Gastrocnemius medialis (tissue), 4 donors: ENCODE measurements around the gene FOXL1. TPM values are rescaled to one million over a fixed set of nuclear protein-coding genes. Genes with fewer than 3 reads are reported as not detected.
A peak's percentile ranks its signal among the peaks of the same experiment; 100 is the strongest.

ENCODE experiments used
- ATAC-seq, 2 donors: fragments of 150-250 bp; one replicate each; pipeline ENCODE4 v1.9.1; 2016
- DNase-seq, 2 donors: peaks; one replicate each; pipeline ENCODE4 v3.0.0-alpha.2; 2019
- H3K27ac ChIP-seq, 4 donors: fragments of 200-600 bp; sonication (generic); 1 replicate in 1 of 4; 2 replicates in 3 of 4; pipeline ENCODE4 v1.5.1; 2016 to 2018; ENCODE audit warnings: mild to moderate bottlenecking in 2 of 4, moderate library complexity in 1 of 4
- H3K27me3 ChIP-seq, 3 donors: fragments of 200-600 bp; sonication (generic) in 2 of 3; 1 replicate in 1 of 3; 2 replicates in 2 of 3; pipeline versions ENCODE4 v1.5.1 to v1.6.0; 2016 to 2019; ENCODE audit warnings: mild to moderate bottlenecking in 1 of 3, moderate library complexity in 1 of 3
- H3K36me3 ChIP-seq, 2 donors: fragments of 200-600 bp; sonication (generic) in 1 of 2; one replicate each; pipeline ENCODE4 v1.5.1; 2017 to 2018
- H3K4me1 ChIP-seq, 2 donors: fragments of 200-600 bp; sonication (generic) in 1 of 2; one replicate each; pipeline ENCODE4 v1.5.1; 2016 to 2017; ENCODE audit warnings: mild to moderate bottlenecking in 2 of 2
- H3K4me3 ChIP-seq, 4 donors: fragments of 200-600 bp; sonication (generic) in 3 of 4; 1 replicate in 1 of 4; 2 replicates in 3 of 4; pipeline ENCODE4 v1.5.1; 2016 to 2019; ENCODE audit warnings: mild to moderate bottlenecking in 2 of 4
- H3K9me3 ChIP-seq, 3 donors: fragments of 200-600 bp; sonication (generic) in 2 of 3; 1 replicate in 1 of 3; 2 replicates in 2 of 3; pipeline ENCODE4 v1.5.1; 2016 to 2019
- POLR2A ChIP-seq, 2 donors: fragments of 450-650 bp; IDR thresholded peaks; one replicate each; pipeline ENCODE4 v1.6.1; 2017; ENCODE audit warnings: antibody characterized with exemption in 2 of 2, mild to moderate bottlenecking in 2 of 2, moderate library complexity in 2 of 2
- in situ Hi-C, 4 donors: fragments of 200-750 bp; cut with MboI; loops; one replicate each; pipeline versions ENCODE4 v1.15.0 to v1.8.0; 2017; ENCODE audit warnings: low sequenced_read_pairs in 4 of 4
- intact Hi-C: fragments of 100-400 bp; cut with DNase I; formaldehyde crosslinking; loops from one replicate; pipeline ENCODE4 v1.15.1; 2023; ENCODE audit warnings: low total_unique reads
- total RNA-seq, 4 donors: library from RNA; depleted of rRNA; stranded (reverse); fragments of >200 nt; gene quantifications; one replicate each; pipeline versions ENCODE4 v1.1.0 to v1.2.3, GENCODE V29; 2016
- TF ChIP-seq, protein P1 (sequence below), 5 experiments: fragments of 450-650 bp in 3 of 5; fragments of 200-600 bp in 2 of 5; sonication (generic) in 2 of 5; IDR thresholded peaks in 4 of 5; conservative IDR thresholded peaks in 1 of 5; 1 replicate in 4 of 5; 2 replicates in 1 of 5; pipeline ENCODE4 v1.5.1; 2016 to 2019; ENCODE audit warnings: antibody characterized with exemption in 5 of 5, mild to moderate bottlenecking in 3 of 5, moderate library complexity in 3 of 5

Gene FOXL1
- total RNA-seq: 1 to 10 TPM; 2.0 to 5.9 (median 3.3) TPM

DNA sequence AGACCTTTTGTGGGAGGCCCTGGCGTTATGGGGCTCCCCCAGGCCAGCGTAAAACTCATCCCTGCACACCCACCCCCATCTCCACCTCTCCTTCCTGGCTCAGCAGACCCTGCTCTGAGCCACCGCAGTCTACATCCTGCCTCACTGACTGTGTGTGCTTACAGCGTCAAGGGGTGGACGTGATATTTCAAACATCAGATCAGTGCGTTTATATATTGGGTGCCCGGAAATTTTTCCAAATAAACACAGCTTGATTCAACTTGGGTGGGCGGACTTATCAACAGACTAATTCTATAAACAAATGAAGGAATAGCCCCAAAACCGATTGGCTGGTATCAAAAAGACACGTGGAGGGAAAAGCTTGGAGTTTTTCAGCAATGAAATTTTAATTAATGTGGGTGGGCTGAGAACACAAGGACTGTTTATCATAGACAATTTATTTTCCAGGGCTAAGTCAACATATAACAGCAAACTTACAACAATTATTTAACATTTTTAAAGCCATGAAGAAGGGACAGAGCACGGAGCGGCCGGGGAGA is at the start of gene FOXL1:
FOXL1 (plus strand) TSS at position 489 of the 539 bp plus-strand sequence. CDS start 175 bp downstream, outside the sequence.
- intact Hi-C loops: loop anchor here (5.0 kb wide), 3 partner anchors 84 to 289 kb away; no protein-coding TSS in a partner anchor
- Histone ChIP-seq H3K27ac (peak within 1 kb of the TSS; percentile 68 to 78 (median 72)), H3K9me3 (no peaks in the 10 kb centered on the region), H3K4me3 (peak within 1 kb of the TSS; percentile 32 to 54 (median 40)), H3K4me1 (peaks cover 0 to 4% of the 10 kb centered on the region in 2 donors), H3K27me3 (peaks cover 38 to 42% (median 40%) of the 10 kb centered on the region in 3 donors), H3K36me3 (no peaks in the 10 kb centered on the region)
- no peak for DNase-seq
- in situ Hi-C loops: loop anchor here in 2 of 4 donors (25.0 kb wide), 1 partner anchor 184 kb away; no protein-coding TSS in a partner anchor
- TF ChIP-seq POLR2A (IDR thresholded peaks at IDR 0.05): no peak
- TF ChIP-seq, protein P1, sequence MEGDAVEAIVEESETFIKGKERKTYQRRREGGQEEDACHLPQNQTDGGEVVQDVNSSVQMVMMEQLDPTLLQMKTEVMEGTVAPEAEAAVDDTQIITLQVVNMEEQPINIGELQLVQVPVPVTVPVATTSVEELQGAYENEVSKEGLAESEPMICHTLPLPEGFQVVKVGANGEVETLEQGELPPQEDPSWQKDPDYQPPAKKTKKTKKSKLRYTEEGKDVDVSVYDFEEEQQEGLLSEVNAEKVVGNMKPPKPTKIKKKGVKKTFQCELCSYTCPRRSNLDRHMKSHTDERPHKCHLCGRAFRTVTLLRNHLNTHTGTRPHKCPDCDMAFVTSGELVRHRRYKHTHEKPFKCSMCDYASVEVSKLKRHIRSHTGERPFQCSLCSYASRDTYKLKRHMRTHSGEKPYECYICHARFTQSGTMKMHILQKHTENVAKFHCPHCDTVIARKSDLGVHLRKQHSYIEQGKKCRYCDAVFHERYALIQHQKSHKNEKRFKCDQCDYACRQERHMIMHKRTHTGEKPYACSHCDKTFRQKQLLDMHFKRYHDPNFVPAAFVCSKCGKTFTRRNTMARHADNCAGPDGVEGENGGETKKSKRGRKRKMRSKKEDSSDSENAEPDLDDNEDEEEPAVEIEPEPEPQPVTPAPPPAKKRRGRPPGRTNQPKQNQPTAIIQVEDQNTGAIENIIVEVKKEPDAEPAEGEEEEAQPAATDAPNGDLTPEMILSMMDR (IDR thresholded peaks at IDR 0.05 in 4 of 5, conservative IDR thresholded peaks at IDR 0.05 in 1 of 5): no peak
- ATAC-seq: no peak

DNA sequence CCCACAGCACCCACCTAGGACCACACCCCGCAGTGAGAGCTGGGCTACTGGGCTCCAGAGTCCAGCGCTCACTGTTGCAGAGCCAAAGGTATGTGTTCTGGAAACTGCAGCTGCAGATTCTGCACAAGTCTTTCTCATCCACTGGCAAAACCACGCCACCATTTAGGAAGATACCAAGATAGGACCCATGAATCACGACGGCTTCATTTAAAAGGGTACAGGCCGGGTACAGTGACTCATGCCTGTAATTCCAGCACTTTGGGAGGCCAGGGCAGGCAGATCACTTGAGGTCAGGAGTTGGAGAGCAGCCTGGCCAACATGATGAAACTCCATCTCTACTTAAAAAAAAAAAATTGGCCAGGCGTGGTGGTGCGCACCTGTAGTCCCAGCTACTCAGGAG is 49.2 kb upstream of the FOXL1 start:
- peaks cover 0 to 18% of the 10 kb centered on the region in 2 donors for H3K36me3 ChIP-seq
- peaks cover 0 to 4% (median 0%) of the 10 kb centered on the region in 3 donors for H3K27me3 ChIP-seq
- peaks cover 0 to 13% of the 10 kb centered on the region in 2 donors for H3K4me1 ChIP-seq
- no peak for TF ChIP-seq POLR2A (IDR thresholded peaks at IDR 0.05)
- TF ChIP-seq, protein P1 (IDR thresholded peaks at IDR 0.05 in 4 of 5, conservative IDR thresholded peaks at IDR 0.05 in 1 of 5): no peak
- in situ Hi-C loops (loop anchor here in 2 of 4 donors (10.0 to 25.0 kb wide), 2 partner anchors 454 to 717 kb away; no protein-coding TSS in a partner anchor), intact Hi-C loops (no loop called here)
- no peaks in the 10 kb centered on the region for H3K9me3 ChIP-seq
- ATAC-seq: peak; percentile 93 to 94
- H3K4me3 ChIP-seq: no peak overlapping the region
- peak overlapping the region in 2 of 4 donors; percentile 38 to 54 for H3K27ac ChIP-seq
- DNase-seq: peak; percentile 43 to 76

DNA sequence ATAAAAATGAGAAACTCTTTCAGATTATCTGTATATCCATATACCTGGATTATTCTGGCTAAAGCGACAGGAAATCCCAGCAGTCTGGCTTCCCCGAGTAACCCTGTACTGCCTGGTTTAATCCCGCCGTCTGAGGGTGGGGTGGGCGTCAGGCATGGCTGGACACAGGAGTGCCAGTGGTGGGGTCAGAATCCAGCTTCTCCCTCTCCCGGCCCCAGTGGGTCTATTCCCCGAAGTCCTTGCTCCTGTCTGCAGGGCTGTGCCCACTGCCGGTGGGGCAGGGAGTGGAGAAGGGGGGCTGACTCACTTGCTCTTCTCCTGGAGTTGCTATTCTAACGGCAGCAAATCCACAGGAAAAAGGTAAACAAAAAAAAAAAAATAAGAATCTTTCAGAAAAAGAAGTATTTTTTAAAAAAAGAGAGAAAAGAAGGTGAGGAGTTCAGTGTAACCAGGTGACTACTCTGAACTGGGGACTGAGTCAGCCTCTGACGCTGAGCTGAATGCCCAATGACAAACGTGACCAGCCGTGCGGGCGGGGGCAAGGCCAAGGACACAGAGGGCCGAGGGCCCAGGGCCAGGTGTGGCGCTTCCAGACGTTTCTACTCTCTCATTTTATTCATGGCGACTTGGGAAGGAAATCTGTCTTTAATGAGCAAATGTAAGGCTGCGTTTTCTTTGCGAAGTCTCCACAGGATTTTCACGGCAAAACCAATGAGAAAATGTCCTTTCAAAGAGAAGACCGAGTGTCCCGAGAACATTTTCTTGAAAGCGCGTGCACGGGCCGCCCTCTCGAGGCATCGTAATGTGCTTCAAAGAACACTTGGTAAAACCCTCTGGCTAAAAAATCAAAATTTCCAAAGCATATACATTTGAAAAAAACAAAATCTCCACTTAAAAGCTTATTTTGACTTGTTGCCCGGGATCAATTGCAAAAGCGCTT is 47.8 kb upstream of the FOXL1 start:
- ATAC-seq (no peak), DNase-seq (no peak)
- Histone ChIP-seq H3K4me1 (peaks cover 0 to 16% of the 10 kb centered on the region in 2 donors), H3K27ac (peak overlapping the region in 1 of 4 donors; percentile 20), H3K27me3 (no peaks in the 10 kb centered on the region), H3K9me3 (no peaks in the 10 kb centered on the region), H3K36me3 (peaks cover 0 to 18% of the 10 kb centered on the region in 2 donors), H3K4me3 (no peak overlapping the region)
- TF ChIP-seq, protein P1 (IDR thresholded peaks at IDR 0.05 in 4 of 5, conservative IDR thresholded peaks at IDR 0.05 in 1 of 5): no peak
- TF ChIP-seq POLR2A (IDR thresholded peaks at IDR 0.05): no peak
- in situ Hi-C loops: loop anchor here in 1 of 4 donors (25.0 kb wide), 1 partner anchor 718 kb away; no protein-coding TSS in a partner anchor
- intact Hi-C loops: no loop called here

DNA sequence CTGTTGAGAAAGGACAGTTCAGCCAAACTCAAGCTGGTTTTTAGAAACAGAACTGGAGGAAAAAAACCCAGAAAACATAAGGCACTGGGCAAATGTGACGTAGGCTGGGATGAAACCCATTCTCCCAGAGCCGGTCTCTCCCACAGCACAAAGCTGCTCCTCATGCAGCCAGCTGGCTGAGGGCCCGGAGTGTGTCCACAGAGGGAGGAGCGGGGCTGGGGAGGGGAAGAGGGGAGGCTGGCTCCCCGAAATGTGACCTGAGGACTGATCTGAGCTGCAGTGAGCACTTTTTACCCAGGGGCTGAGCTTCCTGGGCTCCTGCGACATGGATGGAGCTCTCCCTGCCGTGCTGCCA is 47.2 kb upstream of the FOXL1 start:
- TF ChIP-seq, protein P1 (IDR thresholded peaks at IDR 0.05 in 4 of 5, conservative IDR thresholded peaks at IDR 0.05 in 1 of 5): no peak
- TF ChIP-seq POLR2A (IDR thresholded peaks at IDR 0.05): no peak
- Histone ChIP-seq H3K4me1 (peaks cover 0 to 18% of the 10 kb centered on the region in 2 donors), H3K9me3 (no peaks in the 10 kb centered on the region), H3K4me3 (no peak overlapping the region), H3K27ac (no peak overlapping the region), H3K36me3 (peaks cover 0 to 18% of the 10 kb centered on the region in 2 donors), H3K27me3 (no peaks in the 10 kb centered on the region)
- ATAC-seq (no peak), DNase-seq (no peak)
- in situ Hi-C loops (loop anchor here in 1 of 4 donors (25.0 kb wide), 1 partner anchor 719 kb away; no protein-coding TSS in a partner anchor), intact Hi-C loops (no loop called here)
